H54 (cell line): ENCODE results near the gene ZC3H7B.

Experiments used
- DNase-seq: peaks from one replicate; pipeline ENCODE4 v3.0.0; 2011; ENCODE audit warnings: low spot score, mixed read lengths; ENCODE audit not compliant: insufficient read length
- FAIRE-seq: peaks from 3 replicates; lab custom pipeline; 2011; peaks lifted over from hg19 to GRCh38; lab: Jason Lieb, UNC
- POLR2A ChIP-seq: IDR thresholded peaks from 2 replicates; pipeline ENCODE4 v1.6.1; 2011; ENCODE audit warnings: low read depth, mild to moderate bottlenecking, low read length

ZC3H7B gene

GRCh38 chr22:41347066-41347859, 45.9 kb downstream of the ZC3H7B start:
- no peak for TF ChIP-seq POLR2A
- FAIRE-seq (no peak), DNase-seq (no peak)

- TF ChIP-seq POLR2A = no peak
These were observed 47.7 kb downstream of the ZC3H7B start for GRCh38 chr22:41348964-41349484.

GRCh38 chr22:41350087-41350486, 48.8 kb downstream of the ZC3H7B start:
- TF ChIP-seq POLR2A = no peak
- FAIRE-seq = no peak
- DNase-seq = no peak

More at GRCh38 chr22:41348964-41349484, 47.7 kb downstream of the ZC3H7B start:
- FAIRE-seq = no peak
- no peak for DNase-seq

GRCh38 chr22:41351011-41351410, 49.7 kb downstream of the ZC3H7B start:
- FAIRE-seq = no peak
- no peak for TF ChIP-seq POLR2A
- no peak for DNase-seq

GRCh38 chr22:41352058-41352457, 50.7 kb downstream of the ZC3H7B start:
- DNase-seq (peak; percentile 25), FAIRE-seq (no peak)
- TF ChIP-seq POLR2A = no peak

GRCh38 chr22:41353862-41354575, 52.7 kb downstream of the ZC3H7B start:
- DNase-seq (no peak), FAIRE-seq (no peak)
- no peak for TF ChIP-seq POLR2A

GRCh38 chr22:41354979-41355378, 53.7 kb downstream of the ZC3H7B start:
- TF ChIP-seq POLR2A = no peak
- FAIRE-seq (no peak), DNase-seq (no peak)

GRCh38 chr22:41355895-41356294, 54.6 kb downstream of the ZC3H7B start:
- FAIRE-seq (no peak), DNase-seq (no peak)
- no peak for TF ChIP-seq POLR2A

- no peak for FAIRE-seq
- DNase-seq = no peak
These were observed 55.2 kb downstream of the ZC3H7B start for GRCh38 chr22:41356430-41357028.

GRCh38 chr22:41357191-41357590, 55.9 kb downstream of the ZC3H7B start:
- TF ChIP-seq POLR2A = no peak
- no peak for FAIRE-seq

More at GRCh38 chr22:41356430-41357028, 55.2 kb downstream of the ZC3H7B start:
- no peak for TF ChIP-seq POLR2A

GRCh38 chr22:41358927-41359326, 57.6 kb downstream of the ZC3H7B start:
- no peak for DNase-seq
- TF ChIP-seq POLR2A = no peak
- FAIRE-seq = no peak

More at GRCh38 chr22:41357191-41357590, 55.9 kb downstream of the ZC3H7B start:
- DNase-seq = no peak

GRCh38 chr22:41359376-41359775, 58.1 kb downstream of the ZC3H7B start:
- DNase-seq (no peak), FAIRE-seq (no peak)
- TF ChIP-seq POLR2A = no peak

GRCh38 chr22:41360126-41360525, 58.8 kb downstream of the ZC3H7B start:
- DNase-seq (no peak), FAIRE-seq (no peak)
- TF ChIP-seq POLR2A = no peak
